Measurements from ENCODE around the gene EYA3.

DNA sequence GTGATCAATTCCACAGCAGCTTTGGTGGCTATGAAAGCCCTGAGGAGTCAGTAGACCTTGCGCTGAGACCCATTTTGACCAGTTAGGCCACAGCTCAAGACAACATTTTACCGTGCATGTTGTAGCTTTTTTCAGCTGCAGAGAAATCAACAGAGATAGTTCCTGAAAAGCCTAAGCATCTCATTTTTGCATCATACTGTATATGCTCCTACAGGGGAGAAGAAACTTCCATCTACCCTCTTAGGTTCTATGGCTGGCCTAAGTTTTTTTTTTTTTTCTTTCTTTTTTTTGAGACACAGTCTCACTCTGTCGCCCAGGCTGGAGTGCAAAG lies 24.8 kb upstream of the EYA3 start:
- TF ChIP-seq GATA2 (IDR thresholded peaks at IDR 0.05; ENCODE audit: low read depth, low read length) (no peak), GATA3 (IDR thresholded peaks at IDR 0.05; ENCODE audit: low read depth, low read length) (no peak)
